Measurements from ENCODE around the gene CDKN1A. TPM values are rescaled to one million over a fixed set of nuclear protein-coding genes. Genes with fewer than 3 reads are reported as not detected.

Gene CDKN1A
- polyA plus RNA-seq, 1 donor from 2014 or later = 23.0 TPM

GRCh38 chr6:36659271-36659670, 19.2 kb upstream of the CDKN1A start:
- Histone ChIP-seq H3K9ac (ENCODE audit: low read length) (no peak overlapping the region), H4K20me1 (ENCODE audit: insufficient read depth) (no peaks in the 10 kb centered on the region), H3K27me3 (ENCODE audit: insufficient read depth, low read depth, low read length) (no peaks in the 10 kb centered on the region), H3K9me2 (ENCODE audit: insufficient read depth, low read length) (no peaks in the 10 kb centered on the region), H3K4me2 (ENCODE audit: low read length) (no peak overlapping the region), H2AFZ (ENCODE audit: low read depth, low read length) (no peak overlapping the region), H3K36me3 (ENCODE audit: insufficient read depth, low read length) (no peaks in the 10 kb centered on the region), H3K4me3 (ENCODE audit: low read length) (no peak overlapping the region), H3K27ac (ENCODE audit: low read length) (no peak overlapping the region), H3K9me3 (ENCODE audit: low read length) (no peaks in the 10 kb centered on the region), H3K79me2 (replicated peaks; ENCODE audit: insufficient read depth, low read length) (no peaks in the 10 kb centered on the region), H3F3A (ENCODE audit: insufficient read depth, low read length, poor library complexity, severe bottlenecking) (no peaks in the 10 kb centered on the region)
- no peak for TF ChIP-seq POLR2AphosphoS5 (IDR thresholded peaks at IDR 0.05)
- no peak for TF ChIP-seq EP300 (conservative IDR thresholded peaks at IDR 0.05; ENCODE audit: poor library complexity, severe bottlenecking)
- TF ChIP-seq MXI1 (conservative IDR thresholded peaks at IDR 0.05; ENCODE audit: poor library complexity, severe bottlenecking) = no peak
- no peak for TF ChIP-seq CTCF (IDR thresholded peaks at IDR 0.05; ENCODE audit: poor library complexity, severe bottlenecking)
- TF ChIP-seq TAF1 (IDR thresholded peaks at IDR 0.05; ENCODE audit: low read depth) = no peak
- TF ChIP-seq RAD21 (conservative IDR thresholded peaks at IDR 0.05) = no peak
- no peak for TF ChIP-seq REST (IDR thresholded peaks at IDR 0.05; ENCODE audit: borderline replicate concordance)
- no peak for TF ChIP-seq SMC3 (conservative IDR thresholded peaks at IDR 0.05; ENCODE audit: poor library complexity)

DNA sequence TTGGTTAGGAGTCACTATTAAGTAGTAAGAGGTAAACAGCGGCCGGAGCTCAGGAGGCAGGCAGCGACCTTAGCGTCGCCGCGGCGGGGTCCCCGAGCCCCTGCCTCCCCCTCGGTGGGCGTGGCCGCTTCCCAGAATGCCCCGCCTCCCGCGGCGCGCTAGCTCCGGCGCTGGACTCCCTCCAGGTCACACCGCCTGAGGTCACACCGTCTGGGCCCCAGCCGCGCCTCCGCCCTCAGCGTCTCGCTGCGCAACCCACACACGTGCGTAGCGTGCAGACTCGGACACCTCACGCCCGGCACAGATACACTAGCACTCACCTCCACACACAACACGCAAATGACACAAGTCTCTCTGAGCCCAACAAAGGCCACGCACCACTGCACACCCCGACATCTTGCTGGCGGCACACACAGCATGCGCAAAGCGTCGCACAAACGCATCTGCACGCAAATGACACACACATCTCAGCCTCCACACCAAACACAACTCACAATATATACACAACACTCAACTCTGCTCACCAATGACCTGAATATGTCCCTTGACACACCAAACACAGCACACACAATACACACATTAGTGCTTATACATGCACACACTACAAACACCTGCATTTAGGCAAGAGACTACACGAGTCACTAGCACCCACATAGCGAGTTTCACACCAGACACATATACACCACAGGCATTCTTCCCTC, 17.6 kb upstream of the CDKN1A start:
- TF ChIP-seq EZH2 (IDR thresholded peaks at IDR 0.05; ENCODE audit: borderline replicate concordance, insufficient read depth, low read length, poor library complexity, severe bottlenecking) (no peak), REST (IDR thresholded peaks at IDR 0.05; ENCODE audit: borderline replicate concordance) (no peak), RAD21 (conservative IDR thresholded peaks at IDR 0.05) (no peak), MXI1 (conservative IDR thresholded peaks at IDR 0.05; ENCODE audit: poor library complexity, severe bottlenecking) (no peak), EP300 (conservative IDR thresholded peaks at IDR 0.05; ENCODE audit: poor library complexity, severe bottlenecking) (no peak), SMC3 (conservative IDR thresholded peaks at IDR 0.05; ENCODE audit: poor library complexity) (no peak), POLR2AphosphoS5 (IDR thresholded peaks at IDR 0.05) (no peak), TAF1 (IDR thresholded peaks at IDR 0.05; ENCODE audit: low read depth) (no peak), CTCF (IDR thresholded peaks at IDR 0.05; ENCODE audit: poor library complexity, severe bottlenecking) (no peak)

More for the DNA sequence above, 17.6 kb upstream of the CDKN1A start:
- Histone ChIP-seq H3F3A (ENCODE audit: insufficient read depth, low read length, poor library complexity, severe bottlenecking) (no peaks in the 10 kb centered on the region), H3K79me2 (replicated peaks; ENCODE audit: insufficient read depth, low read length) (no peaks in the 10 kb centered on the region), H3K36me3 (ENCODE audit: insufficient read depth, low read length) (no peaks in the 10 kb centered on the region), H2AFZ (ENCODE audit: low read depth, low read length) (no peak overlapping the region), H3K4me2 (ENCODE audit: low read length) (no peak overlapping the region), H3K4me3 (ENCODE audit: low read length) (no peak overlapping the region), H3K27me3 (ENCODE audit: insufficient read depth, low read depth, low read length) (no peaks in the 10 kb centered on the region), H3K9me2 (ENCODE audit: insufficient read depth, low read length) (no peaks in the 10 kb centered on the region), H4K20me1 (ENCODE audit: insufficient read depth) (no peaks in the 10 kb centered on the region), H3K27ac (ENCODE audit: low read length) (no peak overlapping the region), H3K9me3 (ENCODE audit: low read length) (no peaks in the 10 kb centered on the region), H3K9ac (ENCODE audit: low read length) (no peak overlapping the region)

All from neural cell (in vitro differentiated cells).